Measurements from ENCODE around the gene C15orf62.
A peak's percentile ranks its signal among the peaks of the same experiment; 100 is the strongest.

C15orf62 gene

GRCh38 chr15:40782609-40783227, 12.9 kb downstream of the C15orf62 start:
- DNase-seq (ENCODE audit: low spot score) = peak; percentile 78

- DNase-seq (ENCODE audit: low spot score) = no peak
These were observed 15.4 kb downstream of the C15orf62 start for GRCh38 chr15:40785164-40785563.

- DNase-seq (ENCODE audit: low spot score) = no peak
These were observed 16.0 kb downstream of the C15orf62 start for GRCh38 chr15:40785814-40786213.

GRCh38 chr15:40787344-40787841, 17.6 kb downstream of the C15orf62 start:
- peak; percentile 54 for DNase-seq (ENCODE audit: low spot score)

- no peak for DNase-seq (ENCODE audit: low spot score)
These were observed 18.2 kb downstream of the C15orf62 start for GRCh38 chr15:40787991-40788390.

- DNase-seq (ENCODE audit: low spot score) = no peak
These were observed 19.3 kb downstream of the C15orf62 start for GRCh38 chr15:40789119-40789518.

GRCh38 chr15:40789999-40790398, 20.2 kb downstream of the C15orf62 start:
- DNase-seq (ENCODE audit: low spot score) = no peak

- DNase-seq (ENCODE audit: low spot score) = no peak
These were observed 20.9 kb downstream of the C15orf62 start for GRCh38 chr15:40790718-40791117.

- DNase-seq (ENCODE audit: low spot score) = no peak
These were observed 22.6 kb downstream of the C15orf62 start for GRCh38 chr15:40792394-40792793.

GRCh38 chr15:40793216-40793989, 23.6 kb downstream of the C15orf62 start:
- DNase-seq (ENCODE audit: low spot score) = no peak

- no peak for DNase-seq (ENCODE audit: low spot score)
These were observed 26.3 kb downstream of the C15orf62 start for GRCh38 chr15:40796041-40796440.

- no peak for DNase-seq (ENCODE audit: low spot score)
These were observed 26.7 kb downstream of the C15orf62 start for GRCh38 chr15:40796512-40796911.

- no peak for DNase-seq (ENCODE audit: low spot score)
These were observed 29.7 kb downstream of the C15orf62 start for GRCh38 chr15:40799523-40799922.

- DNase-seq (ENCODE audit: low spot score) = no peak
These were observed 33.3 kb downstream of the C15orf62 start for GRCh38 chr15:40803076-40803475.

- no peak for DNase-seq (ENCODE audit: low spot score)
These were observed 33.9 kb downstream of the C15orf62 start for GRCh38 chr15:40803688-40804087.

GRCh38 chr15:40806672-40807027, 36.9 kb downstream of the C15orf62 start:
- no peak for DNase-seq (ENCODE audit: low spot score)

GRCh38 chr15:40807028-40807887, 37.5 kb downstream of the C15orf62 start, which contains the start of the genes DNAJC17 and ZFYVE19:
Gene DNAJC17, minus strand, starts transcription at chr15:40807473. Its CDS starts 27 bp downstream, at chr15:40807446.
Gene ZFYVE19, plus strand, starts transcription at chr15:40807089. Its CDS starts 501 bp downstream, at chr15:40807590.
- DNase-seq (ENCODE audit: low spot score) = peak; percentile 94

GRCh38 chr15:40807888-40808461, 38.2 kb downstream of the C15orf62 start:
- no peak for DNase-seq (ENCODE audit: low spot score)

GRCh38 chr15:40808861-40809450, 39.2 kb downstream of the C15orf62 start:
- no peak for DNase-seq (ENCODE audit: low spot score)

GRCh38 chr15:40812721-40813425, 43.1 kb downstream of the C15orf62 start:
- no peak for DNase-seq (ENCODE audit: low spot score)
